Left renal pelvis (tissue), 4 donors: ENCODE data around the gene VSTM1. TPM values are rescaled to one million over a fixed set of nuclear protein-coding genes. Genes with fewer than 3 reads are reported as not detected.
"Not testable (repeated sequence)": the region's sequence is repeated elsewhere in the genome, so short reads cannot be mapped to it uniquely, and the experiment has no call there.

Experiments used
- DNase-seq, 4 donors: peaks; one replicate each; pipeline ENCODE4 v3.0.0-alpha.2; 2013; ENCODE audit warnings: low read depth in 4 of 4, low spot score in 3 of 4
- polyA plus RNA-seq, 4 donors: library from polyadenylated mRNA; unstranded; fragments of 120-200 nt; gene quantifications; one replicate each; pipeline ENCODE4 v1.2.1, GENCODE V29; 2013; ENCODE audit not compliant: insufficient read length in 4 of 4

Gene VSTM1, protein sequence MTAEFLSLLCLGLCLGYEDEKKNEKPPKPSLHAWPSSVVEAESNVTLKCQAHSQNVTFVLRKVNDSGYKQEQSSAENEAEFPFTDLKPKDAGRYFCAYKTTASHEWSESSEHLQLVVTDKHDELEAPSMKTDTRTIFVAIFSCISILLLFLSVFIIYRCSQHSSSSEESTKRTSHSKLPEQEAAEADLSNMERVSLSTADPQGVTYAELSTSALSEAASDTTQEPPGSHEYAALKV
- under 1 TPM in 1 of 4 donors, not detected in 3; 0.22 TPM for polyA plus RNA-seq

DNA sequence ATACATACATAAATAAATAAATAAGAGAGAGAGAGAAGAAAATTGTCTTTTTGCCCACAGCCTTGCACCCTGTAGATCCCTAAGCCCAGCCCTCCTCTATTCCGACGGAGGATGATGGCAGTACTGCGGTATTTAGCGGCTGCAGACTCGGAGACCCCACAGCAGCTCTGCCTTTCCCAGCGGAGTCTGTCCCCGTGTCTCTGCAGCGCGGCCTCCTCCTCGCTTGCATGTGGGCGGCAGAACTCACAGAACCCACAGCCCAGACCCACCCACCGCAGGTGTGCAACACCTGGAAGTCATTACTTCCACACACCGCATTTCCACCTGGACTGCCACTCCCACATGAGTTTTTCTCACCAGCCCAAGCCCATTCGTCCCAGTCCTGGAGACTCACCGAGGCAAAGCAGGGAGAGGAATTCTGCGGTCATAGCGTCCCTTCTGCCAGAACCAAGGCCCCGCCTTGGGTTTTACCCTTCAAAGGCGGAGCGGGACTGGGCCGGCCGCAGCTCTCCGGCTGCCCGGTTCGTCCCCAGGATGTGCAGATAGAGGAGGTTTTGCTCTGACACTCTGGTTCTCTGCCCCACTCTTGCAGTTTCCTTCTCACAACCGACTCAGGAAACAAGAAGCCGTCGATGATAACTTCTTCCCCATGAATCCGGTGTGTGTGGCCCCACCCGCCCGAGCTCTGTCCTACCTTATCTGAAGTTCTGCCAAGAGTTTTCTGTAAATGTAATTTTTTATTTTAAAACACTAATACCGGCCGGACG is at the start of gene VSTM1:
TSS of gene VSTM1 (minus strand) at position 548 of the 767 bp plus-strand sequence. CDS start at position 428, 120 bp downstream.
- no peak for DNase-seq

DNA sequence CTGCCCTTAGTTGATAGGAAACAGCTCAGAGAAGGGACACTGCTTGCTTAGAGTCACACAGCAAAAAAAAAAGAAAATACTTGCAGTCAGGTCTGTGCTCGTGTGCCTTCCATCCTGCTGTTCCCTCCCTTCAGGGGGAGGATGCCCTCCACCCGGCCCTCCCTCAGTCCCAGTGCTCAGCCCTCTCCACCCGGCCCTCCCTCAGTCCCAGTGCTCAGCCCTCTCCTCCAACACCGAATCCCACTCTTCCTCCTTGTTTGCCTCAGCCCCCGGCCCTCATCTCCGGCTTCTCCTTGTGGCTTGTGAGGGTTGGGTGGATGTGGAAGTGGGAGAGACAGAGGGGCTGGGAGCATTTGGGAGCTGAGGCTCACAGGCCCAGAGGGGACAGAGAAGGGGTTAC is 46.0 kb upstream of the VSTM1 start:
- no peak for DNase-seq

DNA sequence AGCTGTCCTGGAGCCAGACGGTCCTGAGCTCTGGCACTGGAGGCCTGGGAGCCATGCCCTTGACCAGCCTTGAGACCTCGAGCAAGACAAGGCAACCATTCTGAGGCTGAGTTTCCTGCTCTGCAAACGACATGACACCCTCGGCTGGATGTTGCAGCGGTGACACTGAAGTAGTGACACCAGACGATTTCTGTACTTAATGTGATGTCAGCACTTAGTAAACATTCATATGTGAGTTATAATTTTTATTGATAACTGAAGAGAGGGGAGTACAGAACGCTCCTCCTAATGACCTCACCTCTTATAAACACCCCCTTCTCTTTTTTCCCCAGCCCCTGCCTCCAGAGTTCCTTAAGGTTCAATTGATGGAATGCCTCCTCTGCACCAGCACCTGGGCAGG is 44.8 kb upstream of the VSTM1 start:
- no peak for DNase-seq

DNA sequence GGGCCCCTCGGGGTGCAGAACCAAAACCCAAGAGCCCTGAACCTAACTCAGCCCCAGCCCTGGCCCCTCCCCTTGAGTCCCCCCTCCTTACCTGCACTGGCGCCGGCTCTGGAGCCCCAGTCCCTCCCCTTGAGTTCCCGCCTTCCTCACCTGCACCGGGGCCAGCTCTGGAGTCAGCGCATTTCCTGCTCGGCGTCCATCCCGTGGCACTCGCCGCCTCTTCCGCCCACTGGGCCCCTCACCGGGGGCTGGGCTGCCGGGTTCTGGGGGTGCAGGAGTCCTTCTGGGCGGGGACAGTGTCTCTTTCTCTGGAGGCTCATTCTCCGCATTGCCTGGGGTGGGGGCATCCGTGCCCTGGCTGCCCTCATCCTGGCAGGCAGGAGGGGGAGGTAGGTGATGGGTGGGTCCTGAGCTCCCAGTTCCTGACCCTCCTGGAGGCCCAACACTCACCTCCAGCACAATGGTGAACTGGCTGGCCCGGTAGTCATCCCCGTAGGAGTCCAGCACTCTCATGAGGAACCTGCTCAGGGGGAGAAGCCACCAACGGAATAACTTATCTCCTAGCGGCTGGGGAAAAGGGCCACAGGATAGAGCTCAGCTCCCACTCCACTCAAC is 44.3 kb upstream of the VSTM1 start:
- no peak for DNase-seq

DNA sequence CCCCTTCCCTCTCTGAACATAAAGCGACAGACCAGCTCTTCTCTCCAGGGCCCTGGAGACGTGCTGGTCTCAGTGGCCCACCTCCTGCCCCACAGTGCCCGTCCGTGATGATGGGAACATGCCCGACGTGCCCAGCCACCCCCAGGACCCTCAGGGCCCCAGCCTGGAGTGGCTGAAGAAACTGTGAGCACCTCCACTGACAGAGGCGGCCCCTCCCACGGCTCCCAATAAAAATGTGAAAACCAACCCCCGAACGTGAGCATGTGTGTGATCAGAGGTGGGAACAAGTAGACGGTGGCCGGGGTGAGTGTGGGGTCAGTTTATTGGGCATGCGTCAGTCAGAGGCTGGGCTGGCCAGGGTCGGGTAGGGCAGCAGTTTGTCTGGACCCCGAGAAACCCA is 43.0 kb upstream of the VSTM1 start:
- DNase-seq = no peak

DNA sequence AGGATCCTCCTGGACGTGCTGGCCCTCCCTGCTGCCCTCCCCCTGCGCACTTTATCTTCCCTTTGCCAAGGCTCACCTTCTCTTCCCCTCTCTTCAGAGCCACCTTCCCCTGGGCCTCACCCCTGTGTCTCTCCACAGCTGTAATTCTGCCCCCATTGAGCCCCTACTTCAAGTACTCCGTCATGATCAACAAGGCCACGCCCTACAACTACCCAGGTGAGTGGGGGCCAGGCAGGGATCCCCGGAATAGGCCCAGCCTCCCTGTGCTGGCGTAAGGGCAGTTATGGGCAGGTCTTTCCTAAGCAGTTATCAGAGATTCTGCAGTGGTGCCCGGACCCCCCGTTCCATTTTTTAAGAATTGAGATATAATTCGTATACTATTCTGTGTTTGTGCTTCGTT is 42.1 kb upstream of the VSTM1 start:
- no peak for DNase-seq

DNA sequence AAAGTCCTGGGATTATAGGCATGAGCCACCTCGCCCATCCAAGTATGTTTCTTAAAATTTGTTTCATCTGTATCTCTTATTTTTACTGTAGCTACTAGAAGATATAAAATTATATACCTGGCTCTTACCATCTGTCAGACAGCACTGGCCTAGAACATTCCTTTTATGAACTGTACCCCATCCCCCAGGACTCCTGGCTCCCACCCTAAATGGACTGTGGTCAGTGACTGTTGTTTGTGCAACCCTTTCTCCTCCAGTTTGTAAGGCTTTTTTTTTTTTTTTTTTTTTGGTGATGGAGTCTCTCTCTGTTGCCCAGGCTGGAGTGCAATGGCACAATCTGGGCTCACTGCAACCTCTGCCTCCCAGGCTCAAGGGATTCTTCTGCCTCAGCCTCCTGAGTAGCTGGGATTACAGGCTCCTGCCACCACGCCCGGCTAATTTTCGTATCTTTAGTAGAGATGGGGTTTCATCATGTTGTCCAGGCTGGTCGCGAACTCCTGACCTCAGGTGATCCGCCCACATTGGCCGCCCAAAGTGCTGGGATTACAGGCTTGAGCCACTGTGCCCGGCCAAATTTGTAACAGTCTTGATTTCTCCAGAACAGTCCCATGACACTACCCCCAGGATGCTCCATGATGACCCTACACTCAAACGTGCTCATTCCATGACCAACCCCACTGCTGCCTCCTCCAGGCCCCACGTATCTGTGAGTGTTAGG is 41.5 kb upstream of the VSTM1 start:
- no peak for DNase-seq

DNA sequence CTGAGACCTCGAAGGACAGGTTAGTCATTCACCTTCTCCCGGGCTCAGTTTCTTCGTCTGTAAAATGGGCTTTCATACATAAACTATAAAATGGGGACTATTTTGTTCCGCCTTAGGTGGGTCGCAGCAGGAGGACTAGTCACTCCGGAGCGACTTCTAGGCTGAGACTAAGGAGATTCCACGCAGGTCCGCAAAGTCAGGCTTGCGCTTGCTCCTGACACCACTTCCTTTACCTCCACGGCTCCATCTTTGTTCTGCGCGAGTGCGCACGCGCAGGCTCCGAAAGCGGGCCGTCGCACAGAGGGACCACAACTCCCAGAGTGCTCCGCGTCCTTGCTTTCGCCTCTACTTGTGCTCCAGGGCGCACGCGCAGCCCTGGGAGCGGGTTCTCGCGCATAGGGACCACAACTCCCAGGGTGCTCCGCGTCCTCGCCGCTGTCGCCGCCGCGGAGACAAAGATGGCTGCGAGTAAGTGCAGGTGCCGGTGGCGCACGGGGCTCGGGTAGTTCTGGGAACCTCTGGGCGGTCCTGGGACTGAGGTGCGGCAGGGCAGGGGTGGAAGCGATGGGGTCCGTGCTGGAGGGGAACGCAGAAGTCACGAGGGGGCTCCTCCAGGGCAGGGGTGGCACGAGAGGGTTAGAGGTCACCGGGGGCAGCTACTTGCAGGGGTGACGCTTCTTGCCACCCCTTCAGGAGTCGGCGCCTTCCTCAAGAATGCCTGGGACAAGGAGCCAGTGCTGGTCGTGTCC is 38.9 kb upstream of the VSTM1 start, which contains the start of gene NDUFA3:
TSS of gene NDUFA3 (plus strand) at position 435 of the 749 bp plus-strand sequence. CDS start at position 459, 24 bp downstream.
- DNase-seq = peak; percentile 95 to 98 (median 97)

DNA sequence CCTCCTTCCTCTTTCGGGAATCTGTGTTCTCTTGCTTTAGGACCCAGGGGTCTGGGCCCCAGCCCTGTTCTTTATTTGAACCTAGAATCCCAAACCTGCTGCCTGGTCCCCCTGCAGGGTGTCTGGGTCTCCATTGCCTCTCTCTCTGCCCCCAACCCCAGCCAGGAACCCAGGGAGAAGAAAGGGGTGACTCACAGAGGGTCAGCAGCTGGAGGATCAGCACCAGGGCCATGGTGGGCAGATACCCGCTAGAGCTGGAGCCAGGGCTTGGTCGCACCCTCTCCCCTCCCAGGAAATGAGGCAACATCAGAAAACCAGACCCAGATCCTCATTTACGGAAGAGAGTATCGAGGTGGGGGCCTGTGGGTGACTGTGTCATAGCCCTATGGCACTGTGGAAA is 36.9 kb upstream of the VSTM1 start, which contains the start of gene OSCAR:
TSS of gene OSCAR (minus strand) at position 243 of the 400 bp plus-strand sequence. CDS start at position 232, 11 bp downstream.
- DNase-seq = no peak

DNA sequence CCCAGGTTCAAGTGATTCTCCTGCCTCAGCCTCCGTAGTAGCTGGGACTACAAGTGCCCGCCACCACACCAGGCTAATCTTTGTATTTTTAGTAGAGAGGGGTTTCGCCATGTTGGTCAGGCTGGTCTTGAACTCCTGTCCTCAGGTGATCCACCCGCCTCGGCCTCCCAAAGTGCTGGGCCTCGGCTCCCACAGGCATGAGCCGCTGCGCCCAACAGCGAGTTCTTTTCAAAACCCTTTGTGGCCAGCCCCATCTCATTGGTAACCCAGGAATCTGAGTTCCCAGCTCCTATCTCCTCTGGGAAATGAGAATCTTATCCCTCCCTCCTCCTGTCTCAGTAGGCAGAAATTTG is 36.2 kb upstream of the VSTM1 start:
- DNase-seq = not testable (repeated sequence)

DNA sequence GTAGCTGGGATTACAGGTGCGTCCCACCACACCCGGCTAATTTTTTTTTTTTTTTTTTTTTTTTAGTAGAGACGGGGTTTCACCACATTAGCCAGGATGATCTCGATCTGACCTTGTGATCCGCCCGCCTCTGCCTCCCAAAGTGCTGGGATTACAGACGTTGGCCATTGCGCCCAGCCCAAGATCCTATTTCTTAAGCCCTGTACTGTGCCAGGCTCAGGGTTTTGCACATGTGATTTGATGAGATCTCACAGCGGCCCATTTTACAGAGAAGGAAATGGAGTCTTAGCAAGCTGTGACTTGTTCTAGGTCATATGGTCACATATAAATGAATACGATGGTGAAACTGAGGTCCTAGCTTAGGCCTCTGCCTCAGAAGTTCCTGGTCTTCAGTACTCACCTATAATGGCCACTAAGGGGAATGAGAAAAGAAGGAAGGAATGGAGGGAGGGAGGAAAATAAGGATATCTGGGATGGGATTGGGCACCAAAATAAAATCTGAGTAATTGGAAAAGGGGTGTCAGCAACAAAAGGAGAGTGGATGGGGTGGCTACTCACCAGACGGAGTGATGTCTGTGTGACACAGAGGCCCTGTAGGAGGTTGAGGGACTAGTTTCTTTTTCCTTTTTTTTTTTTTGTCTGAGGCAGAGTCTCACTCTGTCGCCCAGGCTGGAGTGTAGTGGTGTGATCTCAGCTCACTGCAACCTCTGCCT is 35.6 kb upstream of the VSTM1 start:
- no peak for DNase-seq

DNA sequence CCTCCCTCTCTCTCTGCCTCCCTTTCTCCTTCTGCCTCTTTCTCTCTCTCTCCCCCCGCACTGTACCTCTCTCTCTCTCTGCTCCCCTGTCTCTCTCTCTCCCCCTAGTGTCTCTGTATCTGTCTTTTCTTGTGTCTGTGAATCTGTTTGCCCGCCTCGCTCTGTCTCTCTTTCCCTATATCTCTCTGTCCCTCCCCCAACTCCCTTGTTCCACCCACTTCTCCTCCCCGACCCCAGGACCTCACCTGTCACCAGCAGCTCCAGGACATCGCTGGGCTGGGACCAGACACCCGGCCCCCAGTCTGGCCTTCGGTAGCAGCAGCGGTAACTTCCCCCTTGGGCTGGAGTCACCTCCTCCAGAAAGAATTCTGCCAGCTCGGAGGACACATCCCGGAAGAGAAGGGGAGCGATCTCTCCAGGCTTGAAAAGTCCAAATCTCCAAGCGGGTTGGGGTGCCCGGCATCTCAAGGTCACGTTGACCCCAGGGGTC is 33.0 kb upstream of the VSTM1 start:
- DNase-seq = no peak

DNA sequence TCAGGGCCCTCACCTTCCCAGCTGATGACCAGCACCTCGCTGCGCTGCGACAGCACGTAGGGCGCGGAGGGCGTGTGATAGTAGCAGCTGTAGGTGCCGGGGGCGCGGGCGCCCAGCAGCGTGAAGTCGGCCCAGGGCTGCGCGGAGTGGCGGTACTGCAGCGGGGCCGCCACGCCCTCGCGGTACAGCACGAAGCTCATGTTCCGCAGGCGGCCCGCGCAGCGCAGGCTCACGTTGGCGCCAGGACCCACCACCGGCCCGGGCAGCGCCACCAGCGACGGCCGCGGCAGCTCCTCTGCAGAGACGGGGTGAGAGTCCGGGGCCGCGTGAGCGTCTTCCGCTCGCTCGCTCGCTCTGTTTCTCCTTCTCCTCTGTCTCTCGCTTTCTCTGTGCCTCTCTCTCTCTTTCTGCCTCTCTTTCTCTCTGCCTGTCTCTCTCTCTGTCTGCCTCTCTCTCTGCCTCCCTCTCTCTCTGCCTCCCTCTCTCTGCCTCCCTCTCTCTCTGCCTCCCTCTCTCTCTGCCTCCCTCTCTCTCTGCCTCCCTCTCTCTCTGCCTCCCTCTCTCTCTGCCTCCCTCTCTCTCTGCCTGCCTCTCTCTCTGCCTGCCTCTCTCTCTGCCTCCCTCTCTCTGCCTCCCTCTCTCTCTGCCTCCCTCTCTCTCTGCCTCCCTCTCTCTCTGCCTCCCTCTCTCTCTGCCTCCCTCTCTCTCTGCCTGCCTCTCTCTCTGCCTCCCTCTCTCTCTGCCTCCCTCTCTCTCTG is 32.3 kb upstream of the VSTM1 start:
- peak in 1 of 4 donors; percentile 15 for DNase-seq

DNA sequence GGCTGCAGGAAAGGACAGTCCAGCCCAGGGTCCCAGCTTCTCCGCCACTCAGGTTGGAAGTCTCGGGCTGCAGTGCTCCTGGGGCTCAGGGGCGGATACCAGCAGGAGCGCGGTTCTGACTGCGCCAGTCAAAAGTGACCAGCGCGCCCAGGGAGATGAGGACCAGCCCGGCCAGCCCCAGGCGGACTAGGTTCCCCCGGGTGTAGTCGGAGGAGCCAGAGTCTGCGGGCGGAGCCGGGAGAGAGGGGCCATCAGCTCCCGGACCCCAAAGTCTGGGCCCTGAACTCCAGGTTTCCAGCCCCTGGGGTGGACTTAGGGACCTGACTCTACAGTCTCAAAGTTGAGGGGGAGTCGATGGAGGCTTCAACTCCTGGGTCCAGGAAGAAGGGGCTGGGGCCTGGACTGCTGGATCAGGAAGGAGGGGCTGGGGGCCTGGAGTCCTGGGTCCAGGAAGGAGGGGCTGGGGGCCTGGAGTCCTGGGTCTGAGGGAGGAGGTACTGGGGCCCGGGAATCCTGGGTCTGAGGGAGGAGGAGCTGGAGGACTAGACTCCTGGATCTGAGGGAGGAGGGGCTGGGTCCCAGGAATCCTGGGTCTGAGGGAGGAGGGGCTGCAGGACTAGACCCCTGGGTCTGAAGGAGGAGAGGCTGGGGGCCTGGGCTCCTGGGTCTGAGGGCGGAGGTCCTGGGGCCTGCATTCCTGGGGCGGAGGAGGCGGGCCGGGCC is 31.6 kb upstream of the VSTM1 start:
- DNase-seq = no peak

DNA sequence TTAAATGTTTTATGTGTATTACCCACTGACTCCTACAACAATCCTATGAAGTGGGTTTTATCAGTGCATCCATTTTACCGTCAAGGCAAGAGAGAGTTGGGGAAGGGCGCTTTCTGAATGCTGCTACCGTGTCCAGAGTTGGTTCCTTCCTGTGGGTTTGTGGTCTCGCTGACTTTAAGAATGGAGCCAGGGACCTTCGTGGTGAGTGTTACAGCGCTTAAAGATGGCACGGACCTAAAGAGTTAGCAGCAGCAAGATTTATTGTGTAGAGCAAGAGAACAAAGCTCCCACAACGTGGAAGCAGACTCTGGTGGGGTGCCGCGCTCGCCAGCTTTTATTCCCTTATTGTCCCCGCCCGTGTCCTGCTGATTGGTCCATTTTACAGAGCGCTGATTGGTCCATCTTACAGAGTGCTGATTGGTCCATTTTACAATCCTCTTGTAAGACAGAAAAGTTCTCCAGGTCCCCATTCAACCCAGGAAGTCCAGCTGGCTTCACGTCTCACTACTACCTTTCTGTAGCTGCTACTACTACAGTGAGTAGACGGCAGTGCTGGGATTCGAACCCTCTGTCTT is 30.8 kb upstream of the VSTM1 start:
- no peak for DNase-seq

DNA sequence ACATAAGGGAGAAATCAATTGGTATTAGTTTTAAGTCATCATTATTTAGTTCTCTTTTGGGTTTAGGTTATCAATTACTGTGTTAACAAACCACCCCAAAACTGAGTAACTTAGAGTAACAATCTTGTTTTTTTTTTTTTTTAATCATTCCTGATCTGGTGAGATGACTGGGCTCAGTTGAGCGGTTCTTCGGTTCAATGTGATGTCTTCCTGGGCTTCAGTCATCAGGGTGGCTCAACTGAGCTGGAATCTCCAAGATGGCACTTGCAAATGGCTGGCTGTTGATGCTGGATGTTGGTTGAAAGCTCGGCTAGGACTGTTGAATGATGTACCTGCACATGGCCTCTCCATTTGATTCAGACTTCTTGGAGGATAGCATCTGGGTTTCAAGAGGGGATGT is 20.7 kb upstream of the VSTM1 start:
- DNase-seq = no peak

DNA sequence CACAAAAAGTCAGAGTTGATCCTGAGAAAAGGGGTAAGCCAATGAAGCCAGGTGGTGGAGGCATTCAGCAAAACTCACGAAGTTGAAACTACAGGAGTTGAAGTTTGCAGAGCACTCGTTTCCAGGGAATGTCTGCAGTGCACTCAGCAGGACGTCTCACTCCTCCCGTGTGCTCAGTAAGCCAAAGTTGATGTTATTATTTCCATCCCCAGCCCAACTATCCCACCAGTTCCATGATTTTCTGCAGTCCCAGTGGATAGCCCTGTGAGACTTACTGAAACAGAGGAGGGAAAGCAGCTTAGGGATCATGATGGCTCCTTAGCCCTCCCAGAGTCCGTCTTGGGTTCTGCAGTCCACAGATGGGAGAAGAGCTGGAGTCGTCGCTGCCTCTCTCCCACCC is 17.3 kb upstream of the VSTM1 start, which contains the start of gene TARM1:
TSS of gene TARM1 (minus strand) at position 334 of the 400 bp plus-strand sequence. CDS start at position 309, 25 bp downstream.
- no peak for DNase-seq

DNA sequence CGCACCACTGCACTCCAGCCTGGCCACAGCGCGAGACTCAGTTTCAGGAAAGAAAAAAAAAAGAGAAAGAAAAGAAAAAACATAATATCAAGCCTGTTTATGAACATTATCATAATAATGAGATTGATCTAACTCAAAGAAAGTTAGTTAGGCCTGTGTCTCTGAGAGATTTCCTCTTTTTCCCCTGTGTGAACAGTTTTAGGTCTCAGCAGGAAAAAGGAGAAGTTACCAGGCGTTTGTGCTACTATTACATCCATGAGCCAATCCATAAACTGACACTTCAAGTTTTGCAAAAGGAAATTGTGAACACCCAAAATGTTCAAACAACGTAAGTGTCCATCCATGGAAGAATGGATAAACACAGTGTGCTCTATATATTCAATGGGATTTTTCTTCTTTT is 13.6 kb upstream of the VSTM1 start:
- no peak for DNase-seq
